ENCODE results near the gene AEN.
"Not testable (repeated sequence)": the region's sequence is repeated elsewhere in the genome, so short reads cannot be mapped to it uniquely, and the experiment has no call there.

The AEN gene

DNA sequence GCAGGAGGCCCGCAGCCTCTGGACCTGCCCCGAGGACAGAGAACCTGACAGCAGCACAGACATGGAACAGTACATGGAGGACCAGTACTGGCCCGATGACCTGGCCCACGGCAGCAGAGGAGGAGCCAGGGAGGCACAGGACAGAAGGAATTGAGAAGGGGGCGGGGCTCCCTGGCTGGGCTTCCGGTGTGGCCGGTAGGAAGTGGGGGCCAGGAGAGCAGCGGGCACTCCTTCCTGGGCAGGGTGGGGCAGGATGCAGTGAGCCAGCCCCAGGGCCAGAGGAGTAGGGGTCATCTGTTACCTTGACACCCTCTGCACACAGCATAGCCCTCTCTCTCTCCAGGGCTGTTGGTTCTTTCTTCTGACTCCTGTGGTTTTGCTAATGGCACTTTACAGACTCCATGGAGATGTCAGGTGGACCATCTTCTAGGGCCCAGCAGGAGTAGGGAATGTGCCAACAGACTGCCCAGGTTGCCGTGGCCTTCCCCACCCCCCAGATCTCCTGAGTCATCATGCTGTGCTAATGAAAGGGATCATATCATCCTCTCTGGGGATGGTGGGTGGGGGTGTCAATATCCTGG is 9.1 kb downstream of the AEN start:
- no peak for DNase-seq

GRCh38 chr15:88630798-88631463 is 9.8 kb downstream of the AEN start:
- no peak for DNase-seq

DNA sequence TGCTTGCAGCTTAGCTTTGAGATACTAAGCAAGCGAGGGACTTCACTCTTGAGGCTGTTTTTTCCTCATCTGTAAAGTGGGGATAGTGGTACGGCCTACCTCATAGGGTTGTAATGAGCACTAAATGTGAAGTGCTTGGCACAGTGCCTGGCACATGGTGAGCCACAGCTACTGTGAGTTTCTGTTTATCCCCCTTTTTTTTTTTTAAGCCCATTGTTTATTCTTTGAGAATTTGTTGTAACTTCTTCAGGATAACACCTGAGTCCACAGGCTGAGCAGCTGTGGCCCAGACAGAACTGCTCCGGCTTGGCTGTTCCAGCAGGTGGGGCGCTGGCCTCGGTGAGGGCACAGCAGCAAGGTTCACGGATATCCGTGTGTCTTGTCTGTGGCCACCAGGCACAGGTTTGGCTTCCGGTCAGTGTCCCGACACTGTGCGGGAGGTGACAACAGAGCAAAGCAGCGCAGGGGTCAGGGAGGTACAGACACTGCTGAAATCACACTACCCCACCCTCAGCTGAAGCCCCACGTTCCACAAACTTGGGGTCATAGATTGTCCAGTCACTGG is 10.4 kb downstream of the AEN start:
- DNase-seq: no peak

DNA sequence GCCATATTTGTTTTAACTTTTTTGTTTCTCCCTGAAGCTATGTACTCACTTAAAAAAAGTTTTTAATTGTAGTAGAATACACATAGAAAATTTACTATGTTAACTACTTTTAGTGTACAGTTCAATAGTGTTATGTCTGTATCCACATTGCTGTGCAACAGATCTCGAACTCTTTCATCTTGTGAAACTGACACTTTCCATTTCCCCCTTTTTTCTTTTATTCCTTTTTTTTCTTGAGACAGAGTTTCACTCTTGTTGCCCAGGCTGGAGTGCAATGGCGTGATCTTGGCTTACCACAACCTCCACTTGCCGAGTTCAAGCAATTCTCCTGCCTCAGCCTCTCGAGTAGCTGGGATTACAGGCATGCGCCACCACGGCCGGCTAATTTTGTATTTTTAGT is 11.7 kb downstream of the AEN start:
- DNase-seq: not testable (repeated sequence)

GRCh38 chr15:88634449-88634848 is 13.3 kb downstream of the AEN start:
- no peak for DNase-seq

DNA sequence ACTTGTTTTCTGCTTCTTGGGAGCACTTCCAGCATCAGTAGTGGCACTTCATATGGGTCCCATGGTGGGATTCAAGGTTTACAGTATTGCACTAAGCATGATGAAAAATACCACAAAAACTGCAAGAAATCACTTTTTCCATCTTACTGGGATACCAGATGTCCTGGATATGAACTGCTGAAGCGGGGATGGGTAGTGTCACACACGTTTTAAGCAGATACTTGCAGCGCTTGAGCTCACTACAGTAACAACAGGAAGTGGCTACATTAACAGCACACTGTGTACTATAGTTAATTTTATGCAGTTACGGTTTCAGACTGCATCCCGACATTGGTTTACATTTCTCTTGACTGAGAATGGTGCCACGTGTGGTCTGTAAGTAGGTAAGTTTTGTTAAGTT is 14.2 kb downstream of the AEN start:
- DNase-seq: no peak

- DNase-seq: no peak
Measured at GRCh38 chr15:88636050-88636449, 14.9 kb downstream of the AEN start.

DNA sequence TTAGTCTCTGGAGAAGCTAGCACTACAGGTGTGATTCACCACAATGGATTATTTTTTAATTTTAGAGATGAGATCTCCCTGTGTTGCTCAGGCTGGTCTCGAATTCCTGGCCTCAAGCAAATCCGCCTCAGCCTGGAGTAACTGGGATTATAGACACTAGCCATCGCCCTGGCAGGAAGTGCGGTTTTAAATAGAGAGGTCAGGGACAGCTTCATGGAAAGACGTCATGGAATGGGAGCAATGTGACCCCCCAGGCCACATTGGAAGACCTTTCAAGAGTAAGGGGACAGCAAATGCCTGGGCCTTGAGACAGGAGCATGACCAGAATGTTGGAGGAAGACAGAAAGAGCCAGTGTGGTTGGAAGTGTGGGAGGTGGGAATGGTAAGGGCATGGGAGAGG is 15.5 kb downstream of the AEN start:
- no peak for DNase-seq

DNA sequence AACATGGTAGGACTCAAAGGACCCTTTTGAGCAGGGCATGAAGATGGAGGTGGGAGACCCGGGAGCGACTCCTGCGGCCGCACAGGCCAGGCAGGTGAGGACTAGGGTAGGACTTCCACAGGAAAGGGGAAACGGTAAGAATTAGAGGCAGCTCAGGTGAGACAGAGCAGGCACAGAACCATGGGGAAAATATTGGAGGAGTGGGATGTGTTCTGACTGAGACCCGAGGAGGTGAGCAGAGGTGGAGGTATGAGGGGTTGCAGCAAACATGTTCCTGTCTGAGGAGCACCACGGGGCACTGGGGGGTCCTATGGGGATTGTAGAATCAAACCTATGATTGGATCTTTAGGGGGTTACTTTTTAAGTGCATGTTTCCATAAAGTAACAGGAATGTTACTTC is 16.3 kb downstream of the AEN start:
- no peak for DNase-seq

- no peak for DNase-seq
Measured at GRCh38 chr15:88637841-88638625, 16.9 kb downstream of the AEN start.

- peak in 53 of 58 donors; percentile 18 to 90 (median 60) for DNase-seq
Measured at GRCh38 chr15:88638626-88639372, 17.7 kb downstream of the AEN start, which contains the start of gene ISG20. Gene ISG20 (plus strand): TSS chr15:88639016. CDS start chr15:88639367, 351 bp downstream.

DNA sequence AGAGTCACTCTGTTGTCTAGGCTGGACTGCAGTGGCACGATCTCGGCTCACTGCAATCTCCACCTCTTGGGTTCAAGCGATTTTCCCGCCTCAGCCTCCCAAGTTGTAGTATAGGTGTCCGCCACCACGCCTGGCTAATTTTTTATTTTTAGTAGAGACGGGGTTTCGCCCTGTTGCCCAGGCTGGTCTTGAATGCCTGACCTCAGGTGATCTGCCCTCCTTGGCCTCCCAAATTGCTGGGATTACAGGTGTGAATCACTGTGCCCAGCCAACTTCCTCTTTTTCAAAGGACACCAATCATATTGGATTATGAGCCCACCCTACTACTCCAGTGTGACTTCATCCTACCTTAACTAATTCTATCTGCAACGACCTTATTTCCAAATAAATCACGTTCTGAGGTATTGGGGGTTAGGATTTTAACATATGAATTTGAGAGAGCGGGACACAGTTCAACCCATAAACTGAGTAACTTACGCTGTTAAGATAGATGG is 20.9 kb downstream of the AEN start:
- DNase-seq: no peak

DNA sequence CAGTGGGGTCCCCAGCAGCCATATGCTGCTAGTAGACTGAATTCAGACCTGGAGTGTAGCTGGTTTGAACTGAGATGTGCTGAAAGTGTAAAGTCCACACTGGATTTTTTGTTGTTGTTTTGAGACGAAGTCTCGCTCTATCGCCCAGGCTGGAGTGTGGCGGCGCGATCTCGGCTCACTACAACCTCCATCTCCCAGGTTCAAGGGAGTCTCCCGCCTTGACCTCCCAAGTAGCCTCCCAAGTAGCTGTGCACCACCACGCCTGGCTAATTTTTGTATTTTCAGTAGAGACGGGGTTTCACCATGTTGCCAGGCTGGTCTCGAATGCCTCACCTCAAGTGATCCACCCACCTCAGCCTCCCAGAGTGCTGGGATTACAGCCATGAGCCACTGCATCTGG is 21.4 kb downstream of the AEN start:
- DNase-seq: not testable (repeated sequence)

DNA sequence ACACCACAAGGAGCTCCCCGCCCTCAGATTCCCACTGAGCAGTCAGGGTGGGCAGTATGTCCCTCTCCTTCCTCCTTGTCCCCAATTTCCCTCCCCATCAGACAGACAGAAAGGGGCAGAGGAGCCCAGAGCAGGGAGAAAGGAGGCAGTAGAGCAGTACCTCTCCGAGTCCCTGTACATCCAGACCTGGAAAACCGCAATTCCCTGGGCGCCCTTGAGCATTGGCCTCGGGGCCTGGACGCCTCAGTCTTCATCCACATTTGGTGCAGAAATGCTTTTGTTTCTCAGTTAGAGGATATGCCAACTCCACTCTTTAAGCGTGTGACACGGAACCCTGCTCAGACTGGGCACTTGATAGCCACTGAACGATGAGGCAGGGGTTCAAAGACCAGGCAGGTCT is 23.6 kb downstream of the AEN start:
- DNase-seq: no peak

- DNase-seq: no peak
Measured at GRCh38 chr15:88645171-88646087, 24.3 kb downstream of the AEN start.

DNA sequence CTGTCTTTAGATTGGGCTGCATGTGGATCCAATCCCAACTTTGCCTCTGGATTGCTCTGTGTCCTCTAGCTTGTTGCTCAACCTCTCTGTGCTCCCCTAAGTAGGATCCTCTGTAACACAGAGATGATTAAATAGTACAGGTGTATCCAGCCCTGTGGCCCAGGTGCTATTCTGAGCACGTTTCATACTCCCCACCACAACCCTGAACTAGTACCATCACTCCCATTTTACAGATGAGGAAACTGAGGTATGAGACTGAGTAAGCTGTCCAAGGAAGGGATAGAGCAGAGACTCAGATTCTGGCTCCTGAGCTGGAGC is 24.9 kb downstream of the AEN start:
- no peak for DNase-seq

- no peak for DNase-seq
Measured at GRCh38 chr15:88646951-88647350, 25.8 kb downstream of the AEN start.

GRCh38 chr15:88647351-88648105 is 26.4 kb downstream of the AEN start:
- DNase-seq: no peak
